NOMO-1 treated with DMSO at 0.1 percent for 48 hours (cell line): Measurements from ENCODE around the gene UBE2B.
"Not testable (repeated sequence)": the region's sequence is repeated elsewhere in the genome, so short reads cannot be mapped to it uniquely, and the experiment has no call there.

ENCODE experiments used
- DNase-seq: peaks from one replicate; lab custom pipeline; 2025; ENCODE audit not compliant: unreplicated experiment; lab: John Stamatoyannopoulos, UW

The UBE2B gene

DNA sequence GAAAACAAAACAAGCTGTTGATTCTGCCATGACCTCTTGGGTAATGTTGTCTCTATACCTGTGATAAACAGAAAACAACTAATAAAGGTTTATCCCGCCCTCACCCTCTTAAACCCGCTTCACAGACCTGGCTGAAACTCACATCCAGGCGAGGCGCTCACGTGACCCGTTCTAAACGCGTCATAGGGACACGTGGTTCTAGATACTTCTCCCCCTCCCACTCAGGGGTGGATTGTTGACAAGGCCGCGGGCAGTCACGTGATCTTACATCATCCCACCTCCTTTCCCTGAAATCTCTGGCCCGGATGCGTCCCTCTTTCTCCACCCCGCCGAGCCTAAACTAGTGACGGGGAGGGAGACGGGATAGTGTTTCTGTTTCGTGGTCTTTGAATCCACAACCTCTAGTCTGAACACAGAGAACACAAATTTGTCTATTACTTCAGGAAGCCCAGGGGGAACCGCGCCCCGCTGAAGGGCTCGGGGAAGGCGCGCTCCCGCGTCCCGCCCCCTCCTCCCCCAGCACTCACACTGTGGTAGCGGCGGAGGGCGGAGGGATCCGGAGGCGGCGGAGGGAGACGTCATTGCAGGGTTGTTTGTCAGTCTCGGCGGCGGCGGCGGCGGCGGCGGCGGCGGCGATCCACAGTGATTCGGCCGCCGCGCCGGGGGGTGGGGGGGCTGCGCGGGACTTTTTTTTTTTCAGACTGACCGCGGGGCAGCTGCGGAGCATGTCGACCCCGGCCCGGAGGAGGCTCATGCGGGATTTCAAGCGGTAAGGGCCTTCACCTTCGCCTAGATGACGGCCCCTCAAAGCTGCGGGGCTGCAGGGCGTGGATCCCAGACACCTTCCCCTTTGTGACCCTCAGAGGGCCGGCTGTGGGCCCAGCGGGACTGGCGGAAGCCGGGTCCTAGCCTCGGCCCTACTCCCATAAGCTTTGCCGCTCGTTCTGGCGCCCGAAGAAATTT, at the start of gene UBE2B:
Gene UBE2B (plus strand): TSS at position 699 of the 963 bp plus-strand sequence. CDS start 27 bp downstream, at position 726.
- DNase-seq = peak; percentile 99

DNA sequence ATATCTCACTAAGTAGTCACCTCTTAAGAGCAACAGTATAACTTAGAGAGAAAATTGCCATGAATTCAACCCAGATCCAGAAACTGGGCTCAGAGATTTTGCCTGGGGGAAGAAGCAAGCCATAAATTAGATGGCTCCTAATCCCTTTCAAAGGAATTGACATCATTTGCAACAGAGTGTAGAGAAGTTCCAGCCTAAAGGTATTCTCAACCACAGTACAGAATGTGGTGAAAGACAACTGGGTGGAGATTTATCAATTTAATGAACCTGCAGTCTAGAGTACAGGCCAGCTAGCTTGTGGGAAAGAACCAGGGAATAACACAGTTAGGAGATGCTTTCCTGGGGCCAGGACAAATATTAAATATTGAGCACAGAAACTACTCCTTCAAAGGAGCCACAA, 44.0 kb upstream of the UBE2B start:
- no peak for DNase-seq

DNA sequence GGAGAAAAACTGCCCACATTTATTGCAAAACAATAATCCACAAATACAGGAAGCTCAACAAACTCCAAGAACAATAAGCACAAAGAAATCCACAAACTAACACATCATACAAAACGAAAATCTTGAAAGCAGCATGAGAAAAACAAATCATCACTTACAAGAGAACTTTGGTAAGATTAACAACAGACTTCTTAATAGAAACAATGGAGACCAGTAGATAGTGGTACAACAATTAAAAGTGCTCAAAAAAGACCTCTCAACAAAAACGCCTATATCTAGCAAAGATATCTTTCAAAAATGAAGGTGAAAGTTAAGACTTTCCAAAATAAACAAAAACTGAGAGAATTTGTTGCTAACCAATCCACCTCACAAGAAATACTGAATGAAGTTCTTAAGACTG, 42.8 kb upstream of the UBE2B start:
- DNase-seq = peak; percentile 0

DNA sequence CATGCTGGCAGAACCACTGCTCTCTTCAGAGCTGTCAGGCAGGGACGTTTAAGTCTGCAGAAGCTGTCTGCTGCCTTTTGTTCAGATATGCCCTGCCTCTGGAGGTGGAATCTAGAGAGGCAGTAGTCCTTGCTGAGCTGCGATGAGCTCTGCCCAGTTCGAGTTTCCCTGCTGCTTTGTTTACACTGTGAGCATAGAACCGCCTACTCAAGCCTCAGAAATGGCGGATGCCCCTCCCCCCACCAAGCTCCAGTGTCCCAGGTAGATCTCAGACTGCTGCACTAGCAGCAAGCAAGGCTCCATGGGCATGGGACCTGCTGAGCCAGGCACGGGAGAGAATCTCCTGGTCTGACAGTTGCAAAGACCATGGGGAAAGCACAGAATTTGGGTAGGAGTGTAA, 34.5 kb upstream of the UBE2B start:
- DNase-seq = not testable (repeated sequence)

DNA sequence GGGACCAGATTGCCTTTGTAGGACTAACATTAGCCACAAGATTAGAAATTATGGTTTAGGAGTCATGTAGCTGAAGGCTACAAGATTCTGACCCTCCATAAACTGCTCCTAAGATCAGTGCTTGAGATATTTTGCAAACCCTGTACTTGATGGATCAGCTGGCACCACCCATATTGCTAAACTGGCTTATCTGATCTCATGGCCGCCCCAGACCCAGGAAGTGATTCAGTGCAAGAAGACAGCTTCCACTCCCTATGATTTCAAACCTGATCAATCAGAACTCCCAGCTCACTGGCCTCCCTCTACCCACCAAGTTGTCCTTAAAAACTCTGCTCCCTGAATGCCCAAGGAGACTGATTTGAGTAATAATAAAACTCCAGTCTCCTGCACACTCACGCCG, 27.9 kb upstream of the UBE2B start:
- DNase-seq = not testable (repeated sequence)

DNA sequence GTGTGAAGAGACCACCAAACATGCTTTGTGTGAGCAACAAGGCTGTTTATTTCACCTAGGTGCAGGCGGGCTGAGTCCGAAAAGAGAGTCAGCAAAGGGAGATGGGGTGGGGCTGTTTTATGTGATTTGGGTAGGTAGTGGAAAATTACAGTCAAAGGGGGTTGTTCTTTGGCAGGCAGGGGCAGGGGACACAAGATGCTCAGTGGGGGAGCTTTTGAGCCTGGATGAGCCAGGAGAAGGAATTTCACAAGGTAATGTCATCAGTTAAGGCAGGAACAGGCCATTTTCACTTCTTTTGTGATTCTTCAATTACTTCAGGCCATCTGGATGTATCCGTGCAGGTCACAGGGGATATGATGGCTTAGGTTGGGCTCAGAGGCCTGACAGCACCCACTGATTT, 25.9 kb upstream of the UBE2B start:
- DNase-seq = not testable (repeated sequence)

DNA sequence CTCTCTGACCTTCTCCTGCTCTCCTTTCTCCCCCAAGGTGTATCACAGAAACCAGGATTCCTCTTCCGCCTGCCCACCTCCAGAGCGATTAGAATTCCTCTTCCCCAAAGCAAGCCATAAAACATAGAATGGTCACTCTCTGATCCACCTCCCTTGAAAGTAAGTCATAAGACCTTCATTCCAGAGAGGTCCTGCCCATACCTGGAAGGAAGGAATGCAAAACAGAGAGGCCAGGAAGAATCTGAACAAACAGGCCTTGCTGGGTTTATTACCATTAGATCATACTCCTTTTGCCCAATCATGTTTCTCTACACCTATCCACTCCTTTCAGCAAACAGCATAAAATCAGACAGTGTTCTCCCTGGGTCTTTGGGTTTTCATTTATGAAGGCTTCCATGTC, 25.4 kb upstream of the UBE2B start:
- DNase-seq = no peak

DNA sequence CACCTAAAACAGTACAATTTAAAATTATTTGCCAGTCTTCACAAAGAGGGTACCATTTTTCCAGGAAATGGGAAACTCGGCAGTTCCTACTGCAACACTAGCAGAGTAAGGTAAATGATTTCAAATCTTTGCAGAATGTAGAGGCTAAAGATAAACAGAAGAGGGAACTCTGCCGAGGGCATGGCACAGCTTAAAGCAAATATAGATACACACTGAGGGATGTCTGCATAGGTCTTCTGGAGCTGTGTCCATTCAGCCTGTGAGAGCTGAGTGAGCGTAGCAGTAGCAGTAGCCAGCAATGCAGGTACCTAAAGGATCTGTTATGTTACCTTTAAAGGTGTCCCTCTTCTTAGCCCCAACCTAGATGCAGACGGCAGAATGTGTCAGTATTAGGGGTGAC, 21.9 kb upstream of the UBE2B start:
- DNase-seq = no peak

DNA sequence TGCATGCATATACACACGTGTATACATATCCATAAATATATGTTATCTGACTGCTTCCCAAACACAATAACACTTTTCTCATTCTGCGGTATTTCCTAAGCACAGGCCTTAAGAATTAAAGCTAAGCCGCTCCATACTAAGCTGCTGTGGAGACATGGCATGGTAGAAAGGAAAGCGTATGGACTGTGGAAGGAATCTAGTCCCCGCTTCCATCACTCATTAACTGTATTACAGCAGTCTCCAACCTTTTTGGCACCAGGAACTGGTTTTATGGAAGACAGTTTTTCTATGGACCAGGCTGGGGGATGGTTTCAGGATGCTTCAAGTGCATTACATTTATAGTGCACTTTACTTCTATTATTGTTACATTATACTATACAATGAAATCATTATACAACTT, 15.7 kb upstream of the UBE2B start:
- no peak for DNase-seq

DNA sequence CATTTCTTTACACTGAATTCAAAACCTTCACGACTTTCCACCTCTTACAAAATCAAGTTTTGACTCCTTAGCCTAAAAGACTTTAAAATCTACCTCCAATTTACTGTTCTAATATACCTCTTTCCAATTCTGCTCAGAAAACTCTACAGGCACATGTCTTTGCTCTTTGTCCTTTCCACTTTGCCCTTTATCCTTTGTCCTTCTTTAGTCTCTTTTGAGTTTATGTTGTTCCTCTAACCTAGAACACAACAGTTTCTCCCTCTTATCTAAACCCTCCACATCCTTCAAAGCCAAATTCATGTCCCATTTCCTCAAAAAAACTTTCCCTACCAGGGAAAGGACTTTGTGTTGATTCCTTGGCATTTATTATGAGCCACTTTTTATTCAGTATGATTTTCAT, 5.8 kb upstream of the UBE2B start:
- DNase-seq = no peak

DNA sequence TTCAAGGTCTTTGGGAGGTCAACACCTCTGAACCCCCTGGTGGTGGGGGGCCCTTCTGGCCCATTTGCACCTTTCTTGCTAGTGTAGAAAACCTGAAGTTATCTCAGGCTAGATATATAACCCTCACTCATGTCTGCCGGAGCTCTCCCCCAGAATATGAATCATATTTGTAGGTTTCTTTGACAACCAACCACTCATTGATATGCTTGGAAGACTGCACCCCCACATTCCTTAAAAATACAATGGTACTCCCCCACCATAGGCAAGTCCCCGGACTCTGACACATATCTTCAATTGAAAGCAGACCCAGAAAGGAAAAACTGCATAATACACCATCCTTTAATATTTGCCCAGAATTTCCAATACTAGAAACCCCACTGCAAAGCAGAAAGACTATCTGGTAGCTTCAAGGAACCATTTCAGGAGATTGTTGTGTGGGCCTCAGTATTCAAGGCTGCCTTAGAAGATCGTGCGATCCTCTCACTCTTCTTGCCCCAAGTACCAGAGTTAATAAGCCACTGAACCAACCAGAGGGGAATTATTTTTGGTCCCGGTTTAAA, 978 bp upstream of the UBE2B start:
- no peak for DNase-seq

DNA sequence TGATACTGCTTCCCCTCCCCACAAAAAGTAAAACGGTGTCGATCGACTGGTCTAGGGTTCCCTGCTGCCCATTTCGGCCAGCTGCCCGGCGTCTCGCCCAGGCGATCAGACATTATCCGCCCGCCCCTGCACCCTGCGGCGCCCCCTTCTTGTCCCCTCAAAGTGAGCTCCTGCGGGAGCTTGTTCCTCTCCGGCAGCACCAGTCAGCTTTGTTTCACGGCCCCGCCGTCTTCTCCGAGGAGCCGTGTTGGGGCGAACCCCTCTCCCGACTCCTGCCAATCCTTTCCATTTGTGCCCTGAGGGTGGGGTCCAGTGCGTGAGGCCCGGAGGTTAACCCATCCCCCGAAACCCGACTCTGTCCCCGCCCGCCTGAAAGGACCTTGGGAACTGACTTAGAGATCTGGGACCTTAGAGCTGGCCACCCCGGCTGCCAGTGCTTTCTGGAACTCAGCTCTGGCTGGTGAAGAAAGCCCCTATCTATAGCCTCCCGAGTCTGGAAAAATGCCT, 518 bp downstream of the UBE2B start:
- peak; percentile 42 for DNase-seq

DNA sequence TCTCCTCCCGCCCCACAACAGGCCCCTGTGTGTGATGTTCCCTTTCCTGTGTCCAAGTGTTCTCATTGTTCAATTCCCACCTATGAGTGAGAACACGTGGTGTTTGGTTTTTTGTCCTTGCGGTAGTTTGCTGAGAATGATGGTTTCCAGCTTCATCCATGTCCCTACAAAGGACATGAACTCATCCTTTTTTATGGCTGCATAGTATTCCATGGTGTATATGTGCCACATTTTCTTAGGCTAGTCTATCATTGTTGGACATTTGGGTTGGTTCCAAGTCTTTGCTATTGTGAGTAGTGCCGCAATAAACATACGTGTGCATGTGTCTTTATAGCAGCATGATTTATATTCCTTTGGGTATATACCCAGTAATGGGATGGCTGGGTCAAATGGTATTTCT, 2.3 kb downstream of the UBE2B start:
- not testable (repeated sequence) for DNase-seq

DNA sequence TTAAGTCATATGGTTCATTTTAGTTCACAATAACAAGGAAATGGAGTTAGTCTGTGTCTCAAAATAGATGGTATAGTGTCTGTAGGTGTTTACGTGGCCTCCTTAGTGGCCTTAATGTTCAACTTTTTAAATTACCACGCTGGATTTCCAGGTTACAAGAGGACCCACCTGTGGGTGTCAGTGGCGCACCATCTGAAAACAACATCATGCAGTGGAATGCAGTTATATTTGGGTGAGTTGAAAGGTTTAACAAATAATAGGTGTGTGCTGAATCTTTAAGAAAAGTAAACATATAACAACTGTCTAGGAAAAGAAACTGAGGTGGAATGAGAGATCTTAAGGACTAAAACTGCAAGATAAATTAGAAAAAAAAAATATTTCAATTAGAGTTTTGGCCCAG, 2.9 kb downstream of the UBE2B start:
- no peak for DNase-seq

DNA sequence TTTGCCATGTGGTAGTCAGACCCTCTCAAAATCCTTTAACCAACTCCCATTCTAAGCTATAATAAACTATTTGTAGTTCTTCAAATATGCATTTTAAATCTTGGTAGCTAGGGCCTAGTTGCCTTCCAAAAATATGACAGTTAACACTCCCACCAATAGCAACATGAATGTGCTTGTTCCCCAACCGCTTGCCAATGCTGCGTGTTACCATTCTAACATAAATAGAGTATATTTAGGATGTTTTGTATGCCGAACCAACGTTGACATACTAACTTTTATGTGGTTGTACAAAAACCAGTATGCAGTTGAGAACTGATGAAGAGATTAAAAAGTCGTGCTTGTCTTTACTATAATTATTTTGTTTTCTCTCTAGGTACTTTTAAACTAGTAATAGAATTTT, 9.0 kb downstream of the UBE2B start:
- no peak for DNase-seq

DNA sequence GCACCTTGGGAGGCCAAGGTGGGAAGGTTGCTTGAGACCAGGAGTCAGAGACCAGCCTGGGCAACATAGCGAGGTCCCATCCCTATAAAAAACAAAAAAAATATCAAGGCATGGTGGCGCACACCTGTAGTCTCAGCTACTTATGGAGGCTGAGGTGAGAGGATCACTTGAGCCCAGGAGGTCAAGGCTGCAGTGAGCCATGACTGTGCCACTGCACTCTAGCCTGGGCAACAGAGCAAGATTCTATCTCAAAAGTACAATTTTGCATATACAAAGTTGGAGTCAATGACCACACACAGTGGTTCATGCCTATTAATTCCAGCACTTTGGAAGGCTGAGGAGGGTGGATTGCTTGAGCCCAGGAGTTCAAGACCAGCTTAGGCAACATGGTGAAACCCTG, 10.8 kb downstream of the UBE2B start:
- not testable (repeated sequence) for DNase-seq

DNA sequence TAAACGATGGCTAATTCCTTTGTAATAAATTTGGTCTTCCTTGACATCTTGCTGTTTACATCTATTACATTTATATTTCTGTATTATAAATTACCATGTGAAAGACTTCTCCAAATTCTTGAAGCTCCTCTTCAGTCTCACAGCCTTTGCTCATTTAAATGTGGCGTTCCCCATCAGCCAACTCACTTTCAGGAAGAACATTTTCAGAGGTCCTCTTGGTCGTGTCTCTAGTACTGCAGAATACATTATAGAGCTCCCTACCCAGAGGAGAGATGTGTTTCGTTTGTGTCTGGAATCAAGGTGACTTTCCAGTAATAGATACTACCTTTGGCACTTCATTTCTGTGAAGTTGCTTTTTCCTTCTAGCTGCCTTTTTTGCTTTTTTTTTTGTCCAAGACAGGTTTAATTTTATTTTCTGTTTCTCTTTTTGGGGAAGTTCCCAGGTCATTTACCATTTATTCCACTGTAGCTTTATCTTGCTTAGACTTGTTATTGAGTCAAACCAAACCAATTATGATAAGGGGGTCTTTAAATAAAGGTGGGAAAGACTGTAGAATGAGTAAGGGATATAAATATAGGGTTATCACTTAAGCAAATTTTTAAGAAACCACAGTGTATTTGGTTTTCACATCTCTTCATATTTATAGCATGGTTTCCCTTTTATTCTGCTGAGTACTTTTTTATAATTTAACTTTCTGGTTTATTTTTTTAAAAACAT, 12.8 kb downstream of the UBE2B start:
- DNase-seq = no peak

DNA sequence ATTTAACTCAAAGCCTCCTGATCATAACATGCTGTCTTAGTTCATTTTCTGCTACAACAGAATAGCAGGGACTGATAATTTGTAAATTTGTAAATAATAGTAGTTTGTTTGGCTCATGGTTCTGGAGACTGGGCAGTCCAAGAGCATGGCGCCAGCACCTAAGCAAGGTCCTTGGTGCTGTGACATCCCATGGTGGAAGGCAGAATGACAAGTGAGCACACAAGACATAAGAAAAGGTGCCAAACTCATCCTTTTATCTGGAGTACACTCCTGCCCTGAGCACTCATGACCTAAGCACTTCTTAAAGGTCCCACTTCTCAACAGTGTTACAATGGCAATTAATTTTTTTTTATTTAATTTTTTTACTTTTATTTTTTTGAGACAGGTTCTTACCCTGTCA, 16.1 kb downstream of the UBE2B start:
- no peak for DNase-seq

DNA sequence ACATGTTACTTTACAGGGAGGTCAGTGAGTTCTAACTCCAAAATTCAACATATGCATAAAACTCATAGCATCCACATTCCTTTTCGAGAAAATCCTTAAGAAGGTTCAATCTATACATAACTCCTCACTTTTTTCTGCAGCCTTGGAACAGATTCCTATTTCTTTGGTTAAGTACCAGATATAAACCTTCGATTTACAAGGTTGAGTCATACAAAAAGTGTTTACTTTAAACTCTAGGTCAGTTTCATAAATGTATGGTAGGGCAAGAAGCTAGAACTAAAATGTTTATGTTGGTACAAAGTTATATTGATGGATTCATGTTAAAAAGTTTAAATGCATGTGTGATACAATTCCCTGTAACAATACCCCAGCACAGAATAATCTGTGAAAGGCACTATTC, 20.9 kb downstream of the UBE2B start:
- DNase-seq = no peak

DNA sequence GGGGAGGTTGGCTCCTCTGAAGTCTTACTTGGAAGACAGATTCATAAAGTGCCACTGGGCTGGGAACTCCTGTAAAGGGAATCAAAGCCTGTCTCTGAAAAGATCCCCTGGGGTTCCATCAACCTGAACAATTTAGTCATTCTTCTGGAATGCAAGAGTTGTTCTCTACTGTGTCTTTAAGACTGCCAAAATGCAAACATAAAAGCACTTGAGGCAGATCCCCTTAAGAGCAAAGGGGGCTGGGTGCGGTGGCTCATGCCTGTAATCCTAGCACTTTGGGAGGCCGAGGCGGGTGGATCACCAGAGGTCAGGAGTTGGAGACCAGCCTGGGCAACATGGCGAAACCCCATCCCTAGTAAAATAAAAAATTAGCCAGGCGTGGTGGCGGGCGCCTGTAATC, 23.6 kb downstream of the UBE2B start:
- no peak for DNase-seq

DNA sequence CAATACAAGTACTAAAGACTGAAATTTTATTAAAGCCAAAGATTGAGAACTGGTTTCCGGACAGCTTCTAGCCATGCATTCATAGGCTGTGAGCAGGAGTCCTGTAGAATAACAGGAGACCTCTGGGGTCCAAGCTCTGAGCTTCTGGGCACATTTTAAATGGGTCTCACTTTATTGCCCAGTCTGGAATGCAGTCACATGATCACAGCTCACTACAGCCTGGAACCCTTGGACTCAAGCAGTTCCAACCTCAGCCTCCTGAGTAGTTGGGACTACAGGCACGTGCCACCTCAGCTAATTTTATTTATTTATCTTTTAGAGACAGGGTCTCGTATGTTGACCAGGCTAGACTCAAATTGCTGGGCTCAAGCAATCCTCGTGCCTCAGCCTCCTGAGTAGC, 24.9 kb downstream of the UBE2B start:
- DNase-seq = no peak

DNA sequence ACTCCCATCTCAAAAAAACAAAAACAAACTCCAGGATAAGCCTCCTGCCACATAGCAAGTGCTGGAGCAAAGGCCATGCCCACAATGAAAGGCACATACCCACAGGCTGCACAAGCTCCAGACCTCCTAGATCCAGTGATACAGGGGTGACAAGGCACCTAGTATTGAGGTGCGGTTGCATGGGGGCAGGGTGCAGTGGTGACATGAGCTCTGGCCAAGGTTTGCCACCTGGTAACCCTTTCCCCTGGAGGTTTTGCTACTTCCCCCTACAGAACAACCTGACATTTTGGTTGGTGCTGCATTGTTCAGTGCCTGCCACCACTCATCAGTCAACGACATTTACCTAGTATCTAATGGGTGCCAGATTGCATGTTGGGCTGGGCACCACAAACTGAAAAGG, 25.8 kb downstream of the UBE2B start:
- DNase-seq = no peak
